GM23338 (cell line): Measurements from ENCODE around the gene COL4A2. TPM values are rescaled to one million over a fixed set of nuclear protein-coding genes. Genes with fewer than 3 reads are reported as not detected.

Source experiments
- ATAC-seq: fragments of 200-7000 bp; cut with Tn5 transposase; 3 replicates; pipeline ENCODE4 v1.9.1; 2020
- DNase-seq: peaks from one replicate; pipeline ENCODE4 v3.0.0-alpha.2; 2015; ENCODE audit warnings: low spot score
- H2AFZ ChIP-seq: fragments of 200-600 bp; sonication (generic); 2 replicates; pipeline ENCODE4 v1.8.0; 2016; ENCODE audit warnings: antibody characterized with exemption, mild to moderate bottlenecking, moderate library complexity
- H3F3A ChIP-seq: fragments of 200-600 bp; sonication (generic); replicated peaks from 2 replicates; pipeline ENCODE4 v1.8.0; 2017; ENCODE audit warnings: antibody characterized with exemption, mixed run types, low read depth
- H3K27ac ChIP-seq: fragments of 200-600 bp; sonication (generic); 2 replicates; pipeline ENCODE4 v1.6.1; 2016; ENCODE audit warnings: low read depth
- H3K27me3 ChIP-seq: fragments of 200-600 bp; sonication (generic); 2 replicates; pipeline ENCODE4 v1.8.0; 2016; ENCODE audit warnings: mild to moderate bottlenecking, mixed run types, moderate library complexity; ENCODE audit not compliant: insufficient read depth
- H3K36me3 ChIP-seq: fragments of 200-600 bp; sonication (generic); 2 replicates; pipeline ENCODE4 v1.8.0; 2016; ENCODE audit warnings: mild to moderate bottlenecking; ENCODE audit not compliant: insufficient read depth
- H3K4me1 ChIP-seq: fragments of 200-600 bp; sonication (generic); 2 replicates; pipeline ENCODE4 v1.8.0; 2016; ENCODE audit warnings: mild to moderate bottlenecking, moderate library complexity; ENCODE audit not compliant: insufficient read depth
- H3K4me2 ChIP-seq: fragments of 200-600 bp; sonication (generic); 2 replicates; pipeline ENCODE4 v1.7.1; 2017; ENCODE audit warnings: mixed run types
- H3K4me3 ChIP-seq: fragments of 200-600 bp; sonication (generic); 2 replicates; pipeline ENCODE4 v1.6.1; 2016; ENCODE audit warnings: mixed run types
- H3K79me2 ChIP-seq: fragments of 200-600 bp; sonication (generic); replicated peaks from 2 replicates; pipeline ENCODE4 v1.8.0; 2017; ENCODE audit warnings: mild to moderate bottlenecking; ENCODE audit not compliant: insufficient read depth
- H3K9me2 ChIP-seq: fragments of 200-600 bp; sonication (generic); 2 replicates; pipeline ENCODE4 v1.8.0; 2017; ENCODE audit not compliant: insufficient read depth
- H4K20me1 ChIP-seq: fragments of 200-600 bp; sonication (generic); replicated peaks from 2 replicates; pipeline ENCODE4 v1.8.0; 2017; ENCODE audit warnings: mild to moderate bottlenecking; ENCODE audit not compliant: insufficient read depth
- H3K27ac Mint-ChIP-seq: 2 replicates; pipeline ENCODE4 v1.8.0; 2020; ENCODE audit warnings: inconsistent platforms, mild to moderate bottlenecking, moderate library complexity, mixed read lengths
- H3K27me3 Mint-ChIP-seq: 3 replicates; pipeline ENCODE4 v1.8.0; 2022; ENCODE audit warnings: low read depth, mild to moderate bottlenecking, moderate library complexity, mixed read lengths, inconsistent platforms; ENCODE audit not compliant: insufficient read depth, poor library complexity
- H3K36me3 Mint-ChIP-seq: 3 replicates; pipeline ENCODE4 v1.8.0; 2021; ENCODE audit warnings: low read depth, mild to moderate bottlenecking, inconsistent platforms, moderate library complexity, mixed read lengths
- H3K4me1 Mint-ChIP-seq: 3 replicates; pipeline ENCODE4 v1.8.0; 2020; ENCODE audit warnings: mild to moderate bottlenecking, inconsistent platforms, mixed read lengths
- H3K4me3 Mint-ChIP-seq: 3 replicates; pipeline ENCODE4 v1.8.0; 2021; ENCODE audit warnings: moderate library complexity, mild to moderate bottlenecking, inconsistent platforms, mixed read lengths
- H3K9me3 Mint-ChIP-seq: 3 replicates; pipeline ENCODE4 v1.8.0; 2020; ENCODE audit warnings: moderate library complexity, mild to moderate bottlenecking, inconsistent platforms, mixed read lengths
- CTCF ChIP-seq, 2 experiments: fragments of 200-600 bp in 1 of 2; sonication (generic) in 1 of 2; conservative IDR thresholded peaks; 2 replicates each; pipeline versions ENCODE4 v1.5.1 to v1.6.1; 2016 to 2017; ENCODE audit warnings: antibody characterized with exemption in 2 of 2, low read depth in 2 of 2, mild to moderate bottlenecking in 2 of 2, moderate library complexity in 1 of 2
- EZH2 ChIP-seq: fragments of 200-600 bp; sonication (generic); IDR thresholded peaks from one replicate; pipeline ENCODE4 v1.8.0; 2017; ENCODE audit warnings: antibody characterized with exemption, mild to moderate bottlenecking, low read depth; ENCODE audit not compliant: unreplicated experiment
- EZH2phosphoT487 ChIP-seq: fragments of 200-600 bp; sonication (generic); IDR thresholded peaks from one replicate; pipeline ENCODE4 v1.8.1; 2018; ENCODE audit warnings: antibody characterized with exemption; ENCODE audit not compliant: unreplicated experiment
- POLR2AphosphoS5 ChIP-seq: IDR thresholded peaks from 2 replicates; pipeline ENCODE4 v1.6.1; 2016; ENCODE audit warnings: antibody characterized with exemption, low read depth
- REST ChIP-seq: IDR thresholded peaks from one replicate; pipeline ENCODE4 v1.6.1; 2018; ENCODE audit warnings: antibody characterized with exemption; ENCODE audit not compliant: unreplicated experiment
- ZNF462 ChIP-seq: fragments of 250-450 bp; sonication (Bioruptor Pico); IDR thresholded peaks from 2 replicates; pipeline ENCODE4 v1.5.0; 2020; ENCODE audit warnings: mild to moderate bottlenecking, moderate library complexity
- polyA plus RNA-seq: library from polyadenylated mRNA; unstranded; fragments of >200 nt; fragmentation: Nextera tagmentation; extraction: Ambion mirVana; gene quantifications from 2 replicates; pipeline ENCODE4 v1.2.1, GENCODE V29; 2016
- total RNA-seq: library from RNA; depleted of rRNA; stranded (reverse); fragments of >200 nt; shearing (Covaris generic); gene quantifications from 2 replicates; pipeline ENCODE4 v1.2.3, GENCODE V29; 2014

Gene COL4A2
- total and polyA plus RNA-seq, 2 experiments from 2014 or later, result 37.4 to 131 TPM

GRCh38 chr13:110556224-110556606 lies 249.1 kb downstream of the COL4A2 start:
- Mint-ChIP-seq H3K27ac (no peak overlapping the region), H3K4me1 (peaks cover 27% of the 10 kb centered on the region), H3K4me3 (no peak overlapping the region), H3K9me3 (peaks cover 3% of the 10 kb centered on the region; the same call in 1 of the 3 replicates), H3K36me3 (peaks cover 11% of the 10 kb centered on the region), H3K27me3 (peaks cover 21% of the 10 kb centered on the region)
- H3K4me3 ChIP-seq, result no peak overlapping the region
- peaks cover 85% of the 10 kb centered on the region for H3K79me2 ChIP-seq
- H4K20me1 ChIP-seq, result peaks cover 15% of the 10 kb centered on the region
- no peak overlapping the region for H3K27ac ChIP-seq
- ATAC-seq (no peak), DNase-seq (no peak)
- H3F3A ChIP-seq, result peaks cover 11% of the 10 kb centered on the region; the same call in 1 of the 2 replicates
- TF ChIP-seq POLR2AphosphoS5, result no peak
- no peak for TF ChIP-seq CTCF (conservative IDR thresholded peaks at IDR 0.05; ENCODE audit: low read depth in 2 of 2)
- no peak for TF ChIP-seq REST
- no peak for TF ChIP-seq EZH2phosphoT487
- no peak for TF ChIP-seq EZH2
- peaks cover 15% of the 10 kb centered on the region for H3K4me1 ChIP-seq
- H3K4me2 ChIP-seq, result no peak overlapping the region
- no peaks in the 10 kb centered on the region for H3K9me2 ChIP-seq
- H2AFZ ChIP-seq, result no peak overlapping the region
- H3K36me3 ChIP-seq, result peaks cover 4% of the 10 kb centered on the region; the same call in 1 of the 2 replicates
- no peaks in the 10 kb centered on the region for H3K27me3 ChIP-seq

GRCh38 chr13:110557082-110557481 lies 250.0 kb downstream of the COL4A2 start:
- no peak overlapping the region for H3K4me3 Mint-ChIP-seq
- peaks cover 11% of the 10 kb centered on the region for H3K36me3 Mint-ChIP-seq
- peaks cover 15% of the 10 kb centered on the region for H4K20me1 ChIP-seq
- no peak overlapping the region for H3K27ac Mint-ChIP-seq
- H3K27me3 Mint-ChIP-seq, result peaks cover 23% of the 10 kb centered on the region
- no peaks in the 10 kb centered on the region for H3K9me2 ChIP-seq
- peaks cover 15% of the 10 kb centered on the region for H3K4me1 ChIP-seq
- peaks cover 29% of the 10 kb centered on the region for H3K4me1 Mint-ChIP-seq
- H3F3A ChIP-seq, result peaks cover 15% of the 10 kb centered on the region; the same call in 1 of the 2 replicates
- no peak for DNase-seq
- H3K9me3 Mint-ChIP-seq, result peaks cover 3% of the 10 kb centered on the region; the same call in 1 of the 3 replicates
- no peaks in the 10 kb centered on the region for H3K27me3 ChIP-seq
- H3K79me2 ChIP-seq, result peaks cover 79% of the 10 kb centered on the region
- no peak overlapping the region for H3K4me2 ChIP-seq
- no peak for ATAC-seq
- H3K27ac ChIP-seq, result no peak overlapping the region
- no peak overlapping the region for H2AFZ ChIP-seq
- H3K36me3 ChIP-seq, result peaks cover 4% of the 10 kb centered on the region; the same call in 1 of the 2 replicates
- H3K4me3 ChIP-seq, result no peak overlapping the region
- no peak for TF ChIP-seq ZNF462 (CRISPR knock-in tag)
- TF ChIP-seq POLR2AphosphoS5, result no peak
